Measurements from ENCODE around the gene ADRB1.

ADRB1 gene

GRCh38 chr10:114027041-114027394 is 16.6 kb upstream of the ADRB1 start:
- Histone ChIP-seq H4K5ac (ENCODE audit: low read length) (no peak overlapping the region), H2BK5ac (ENCODE audit: low read length) (no peak overlapping the region), H2BK120ac (ENCODE audit: low read depth, low read length) (no peak overlapping the region), H3K36me3 (ENCODE audit: control insufficient read depth, insufficient read depth, low read length) (no peaks in the 10 kb centered on the region), H4K8ac (ENCODE audit: low read depth, low read length) (no peak overlapping the region), H3K27ac (ENCODE audit: low read depth, low read length) (no peak overlapping the region), H3K4me1 (ENCODE audit: control insufficient read depth, low read depth, low read length) (no peaks in the 10 kb centered on the region), H3K4ac (ENCODE audit: low read depth, low read length) (no peak overlapping the region), H3K27me3 (ENCODE audit: insufficient read depth, low read length, poor library complexity) (no peaks in the 10 kb centered on the region), H3K56ac (ENCODE audit: low read length) (no peak overlapping the region), H3K9ac (ENCODE audit: low read length) (no peak overlapping the region), H3K18ac (ENCODE audit: low read length) (no peak overlapping the region), H2AK5ac (ENCODE audit: low read length) (no peak overlapping the region), H3K79me1 (ENCODE audit: low read length) (no peaks in the 10 kb centered on the region), H3K4me2 (ENCODE audit: low read length) (no peak overlapping the region), H2BK15ac (replicated peaks; ENCODE audit: low read depth) (no peak overlapping the region), H3K4me3 (ENCODE audit: low read length) (no peak overlapping the region), H3K23ac (ENCODE audit: low read length) (no peak overlapping the region), H3K79me2 (ENCODE audit: control insufficient read depth, insufficient read depth, low read length) (no peaks in the 10 kb centered on the region)
- DNase-seq = no peak
- no CpG with 5 or more reads among the region's 2 CpGs for WGBS (ENCODE audit: extremely low coverage, insufficient coverage, low lambda C conversion rate)

- no peak for DNase-seq
- no peak overlapping the region for H3K18ac ChIP-seq (ENCODE audit: low read length)
- no CpG with 5 or more reads among the region's 3 CpGs for WGBS (ENCODE audit: extremely low coverage, insufficient coverage, low lambda C conversion rate)
These were observed 15.7 kb upstream of the ADRB1 start for GRCh38 chr10:114027951-114028350.

GRCh38 chr10:114028425-114028824 is 15.2 kb upstream of the ADRB1 start:
- H3K4me1 ChIP-seq (ENCODE audit: control insufficient read depth, low read depth, low read length) = no peaks in the 10 kb centered on the region

More at GRCh38 chr10:114027951-114028350, 15.7 kb upstream of the ADRB1 start:
- Histone ChIP-seq H3K23ac (ENCODE audit: low read length) (peak overlapping the region; percentile 1), H3K4me1 (ENCODE audit: control insufficient read depth, low read depth, low read length) (no peaks in the 10 kb centered on the region), H3K56ac (ENCODE audit: low read length) (no peak overlapping the region), H3K36me3 (ENCODE audit: control insufficient read depth, insufficient read depth, low read length) (no peaks in the 10 kb centered on the region), H3K27me3 (ENCODE audit: insufficient read depth, low read length, poor library complexity) (no peaks in the 10 kb centered on the region), H2BK5ac (ENCODE audit: low read length) (no peak overlapping the region), H3K79me2 (ENCODE audit: control insufficient read depth, insufficient read depth, low read length) (no peaks in the 10 kb centered on the region), H2BK15ac (replicated peaks; ENCODE audit: low read depth) (no peak overlapping the region), H3K9ac (ENCODE audit: low read length) (no peak overlapping the region), H3K4ac (ENCODE audit: low read depth, low read length) (no peak overlapping the region), H3K27ac (ENCODE audit: low read depth, low read length) (no peak overlapping the region), H4K8ac (ENCODE audit: low read depth, low read length) (no peak overlapping the region), H4K5ac (ENCODE audit: low read length) (no peak overlapping the region), H2BK120ac (ENCODE audit: low read depth, low read length) (no peak overlapping the region), H2AK5ac (ENCODE audit: low read length) (no peak overlapping the region), H3K4me2 (ENCODE audit: low read length) (no peak overlapping the region), H3K79me1 (ENCODE audit: low read length) (no peaks in the 10 kb centered on the region), H3K4me3 (ENCODE audit: low read length) (no peak overlapping the region)

GRCh38 chr10:114029655-114030054 is 14.0 kb upstream of the ADRB1 start:
- Histone ChIP-seq H3K27ac (ENCODE audit: low read depth, low read length) (no peak overlapping the region), H2BK120ac (ENCODE audit: low read depth, low read length) (no peak overlapping the region), H4K8ac (ENCODE audit: low read depth, low read length) (no peak overlapping the region), H3K56ac (ENCODE audit: low read length) (no peak overlapping the region), H3K18ac (ENCODE audit: low read length) (no peak overlapping the region), H3K4ac (ENCODE audit: low read depth, low read length) (no peak overlapping the region), H2BK5ac (ENCODE audit: low read length) (no peak overlapping the region), H3K23ac (ENCODE audit: low read length) (no peak overlapping the region), H3K36me3 (ENCODE audit: control insufficient read depth, insufficient read depth, low read length) (no peaks in the 10 kb centered on the region), H3K4me1 (ENCODE audit: control insufficient read depth, low read depth, low read length) (no peaks in the 10 kb centered on the region), H3K4me2 (ENCODE audit: low read length) (no peak overlapping the region), H3K27me3 (ENCODE audit: insufficient read depth, low read length, poor library complexity) (no peaks in the 10 kb centered on the region), H3K9ac (ENCODE audit: low read length) (no peak overlapping the region), H4K5ac (ENCODE audit: low read length) (no peak overlapping the region), H2AK5ac (ENCODE audit: low read length) (no peak overlapping the region), H2BK15ac (replicated peaks; ENCODE audit: low read depth) (no peak overlapping the region), H3K79me2 (ENCODE audit: control insufficient read depth, insufficient read depth, low read length) (no peaks in the 10 kb centered on the region), H3K4me3 (ENCODE audit: low read length) (no peak overlapping the region), H3K79me1 (ENCODE audit: low read length) (no peaks in the 10 kb centered on the region)
- DNase-seq = no peak
- no CpG with 5 or more reads among the region's 4 CpGs for WGBS (ENCODE audit: extremely low coverage, insufficient coverage, low lambda C conversion rate)

More at GRCh38 chr10:114028425-114028824, 15.2 kb upstream of the ADRB1 start:
- DNase-seq = no peak
- no peak overlapping the region for H4K5ac ChIP-seq (ENCODE audit: low read length)
- no peak overlapping the region for H3K4ac ChIP-seq (ENCODE audit: low read depth, low read length)
- no peak overlapping the region for H4K8ac ChIP-seq (ENCODE audit: low read depth, low read length)
- no peaks in the 10 kb centered on the region for H3K36me3 ChIP-seq (ENCODE audit: control insufficient read depth, insufficient read depth, low read length)
- no peak overlapping the region for H2AK5ac ChIP-seq (ENCODE audit: low read length)
- no peak overlapping the region for H2BK5ac ChIP-seq (ENCODE audit: low read length)
- H3K56ac ChIP-seq (ENCODE audit: low read length) = no peak overlapping the region
- no peak overlapping the region for H3K23ac ChIP-seq (ENCODE audit: low read length)
- H3K79me2 ChIP-seq (ENCODE audit: control insufficient read depth, insufficient read depth, low read length) = no peaks in the 10 kb centered on the region
- H3K27ac ChIP-seq (ENCODE audit: low read depth, low read length) = no peak overlapping the region
- H2BK120ac ChIP-seq (ENCODE audit: low read depth, low read length) = no peak overlapping the region
- H2BK15ac ChIP-seq (replicated peaks; ENCODE audit: low read depth) = no peak overlapping the region
- no CpG with 5 or more reads among the region's 4 CpGs for WGBS (ENCODE audit: extremely low coverage, insufficient coverage, low lambda C conversion rate)
- no peak overlapping the region for H3K18ac ChIP-seq (ENCODE audit: low read length)
- no peak overlapping the region for H3K9ac ChIP-seq (ENCODE audit: low read length)
- no peaks in the 10 kb centered on the region for H3K79me1 ChIP-seq (ENCODE audit: low read length)
- no peak overlapping the region for H3K4me2 ChIP-seq (ENCODE audit: low read length)
- H3K27me3 ChIP-seq (ENCODE audit: insufficient read depth, low read length, poor library complexity) = no peaks in the 10 kb centered on the region
- H3K4me3 ChIP-seq (ENCODE audit: low read length) = no peak overlapping the region

GRCh38 chr10:114030140-114030539 is 13.5 kb upstream of the ADRB1 start:
- WGBS (ENCODE audit: extremely low coverage, insufficient coverage, low lambda C conversion rate) = no CpG with 5 or more reads among the region's 6 CpGs
- no peak overlapping the region for H3K4me2 ChIP-seq (ENCODE audit: low read length)
- no peak overlapping the region for H3K4ac ChIP-seq (ENCODE audit: low read depth, low read length)
- no peaks in the 10 kb centered on the region for H3K79me1 ChIP-seq (ENCODE audit: low read length)
- no peak overlapping the region for H3K23ac ChIP-seq (ENCODE audit: low read length)
- H3K56ac ChIP-seq (ENCODE audit: low read length) = no peak overlapping the region
- H4K8ac ChIP-seq (ENCODE audit: low read depth, low read length) = no peak overlapping the region
- no peaks in the 10 kb centered on the region for H3K27me3 ChIP-seq (ENCODE audit: insufficient read depth, low read length, poor library complexity)
- H3K9ac ChIP-seq (ENCODE audit: low read length) = no peak overlapping the region
- H2BK5ac ChIP-seq (ENCODE audit: low read length) = no peak overlapping the region
- H3K18ac ChIP-seq (ENCODE audit: low read length) = no peak overlapping the region
- peak; percentile 32 for DNase-seq
- H3K36me3 ChIP-seq (ENCODE audit: control insufficient read depth, insufficient read depth, low read length) = no peaks in the 10 kb centered on the region
- no peak overlapping the region for H2BK120ac ChIP-seq (ENCODE audit: low read depth, low read length)
- H2BK15ac ChIP-seq (replicated peaks; ENCODE audit: low read depth) = no peak overlapping the region
- no peak overlapping the region for H3K27ac ChIP-seq (ENCODE audit: low read depth, low read length)
- no peak overlapping the region for H3K4me3 ChIP-seq (ENCODE audit: low read length)
- no peaks in the 10 kb centered on the region for H3K4me1 ChIP-seq (ENCODE audit: control insufficient read depth, low read depth, low read length)
- H4K5ac ChIP-seq (ENCODE audit: low read length) = no peak overlapping the region
- H2AK5ac ChIP-seq (ENCODE audit: low read length) = no peak overlapping the region
- no peaks in the 10 kb centered on the region for H3K79me2 ChIP-seq (ENCODE audit: control insufficient read depth, insufficient read depth, low read length)
